Tibial artery (tissue), 4 donors: ENCODE data around the gene KIAA0319L.

ENCODE experiments used
- DNase-seq, 2 donors: peaks; one replicate each; pipeline ENCODE4 v3.0.0-alpha.2; 2019
- H3K27ac ChIP-seq, 2 donors: fragments of 200-600 bp; sonication (generic) in 1 of 2; 1 replicate in 1 of 2; 2 replicates in 1 of 2; pipeline ENCODE4 v1.5.1; 2018 to 2019; ENCODE audit warnings: mild to moderate bottlenecking in 1 of 2
- H3K27me3 ChIP-seq, 2 donors: fragments of 200-600 bp; sonication (generic) in 1 of 2; one replicate each; pipeline versions ENCODE4 v1.5.1 to v1.6.0; 2016 to 2019
- H3K36me3 ChIP-seq, 3 donors: fragments of 200-600 bp; sonication (generic) in 2 of 3; one replicate each; pipeline ENCODE4 v1.5.1; 2016 to 2019; ENCODE audit warnings: mild to moderate bottlenecking in 2 of 3
- H3K4me1 ChIP-seq, 4 donors: fragments of 200-600 bp; sonication (generic) in 2 of 4; 1 replicate in 3 of 4; 2 replicates in 1 of 4; pipeline ENCODE4 v1.5.1; 2016 to 2019
- H3K4me3 ChIP-seq, 2 donors: fragments of 200-600 bp; sonication (generic) in 1 of 2; 1 replicate in 1 of 2; 2 replicates in 1 of 2; pipeline ENCODE4 v1.5.1; 2018 to 2019; ENCODE audit warnings: mild to moderate bottlenecking in 2 of 2
- H3K9me3 ChIP-seq, 3 donors: fragments of 200-600 bp; sonication (generic) in 1 of 3; one replicate each; pipeline ENCODE4 v1.5.1; 2016 to 2019
- intact Hi-C: fragments of 100-400 bp; cut with DNase I; formaldehyde crosslinking; loops from one replicate; pipeline ENCODE4 v1.15.0; 2023; ENCODE audit warnings: low total_unique reads
- TF ChIP-seq, protein P1 (sequence below), 2 experiments: fragments of 200-600 bp in 1 of 2; fragments of 450-650 bp in 1 of 2; IDR thresholded peaks; one replicate each; pipeline ENCODE4 v1.5.1; 2017 to 2019; ENCODE audit warnings: antibody characterized with exemption in 2 of 2, mild to moderate bottlenecking in 1 of 2, moderate library complexity in 1 of 2

Gene KIAA0319L

DNA sequence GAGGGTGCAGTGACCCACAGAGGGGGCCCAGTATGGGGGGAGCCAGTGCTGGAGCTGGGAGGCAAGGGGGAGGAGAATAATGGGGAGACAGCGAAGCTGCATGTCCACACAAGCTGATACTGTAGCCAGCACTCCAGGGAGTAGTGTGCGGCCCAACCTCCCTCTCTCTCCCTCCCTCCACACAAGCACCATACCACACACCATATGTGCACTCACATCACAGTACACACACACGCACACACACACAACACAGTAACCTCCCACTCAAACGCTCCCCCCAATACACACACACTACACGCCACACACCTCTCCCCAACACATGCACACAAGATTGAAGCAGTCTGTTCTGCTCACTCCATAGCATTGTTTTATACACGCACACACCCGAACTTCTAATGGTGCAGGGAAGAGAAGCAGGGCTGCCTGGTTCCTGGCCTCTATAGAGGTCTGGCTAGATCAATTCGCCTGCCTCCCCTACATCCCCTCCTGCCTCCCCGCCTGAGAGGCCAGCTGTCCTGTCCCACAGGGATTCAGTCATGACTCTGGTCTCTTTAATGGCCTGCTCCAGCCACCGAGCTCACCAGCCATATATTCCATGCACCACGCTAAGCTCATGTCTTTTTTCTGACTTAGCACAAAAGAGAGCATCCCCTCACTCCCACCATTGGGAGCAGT lies 4.2 kb upstream of the KIAA0319L start:
- Histone ChIP-seq H3K27ac (peak overlapping the region in 1 of 2 donors; percentile 45), H3K9me3 (no peaks in the 10 kb centered on the region), H3K4me1 (peaks cover 3 to 48% (median 29%) of the 10 kb centered on the region in 4 donors), H3K27me3 (no peaks in the 10 kb centered on the region), H3K4me3 (peak overlapping the region in 1 of 2 donors; percentile 17), H3K36me3 (peaks cover 0 to 51% (median 16%) of the 10 kb centered on the region in 3 donors)
- intact Hi-C loops: loop anchor here (2.0 to 5.0 kb wide), 2 partner anchors 111 to 726 kb away; no protein-coding TSS in a partner anchor
- TF ChIP-seq, protein P1, sequence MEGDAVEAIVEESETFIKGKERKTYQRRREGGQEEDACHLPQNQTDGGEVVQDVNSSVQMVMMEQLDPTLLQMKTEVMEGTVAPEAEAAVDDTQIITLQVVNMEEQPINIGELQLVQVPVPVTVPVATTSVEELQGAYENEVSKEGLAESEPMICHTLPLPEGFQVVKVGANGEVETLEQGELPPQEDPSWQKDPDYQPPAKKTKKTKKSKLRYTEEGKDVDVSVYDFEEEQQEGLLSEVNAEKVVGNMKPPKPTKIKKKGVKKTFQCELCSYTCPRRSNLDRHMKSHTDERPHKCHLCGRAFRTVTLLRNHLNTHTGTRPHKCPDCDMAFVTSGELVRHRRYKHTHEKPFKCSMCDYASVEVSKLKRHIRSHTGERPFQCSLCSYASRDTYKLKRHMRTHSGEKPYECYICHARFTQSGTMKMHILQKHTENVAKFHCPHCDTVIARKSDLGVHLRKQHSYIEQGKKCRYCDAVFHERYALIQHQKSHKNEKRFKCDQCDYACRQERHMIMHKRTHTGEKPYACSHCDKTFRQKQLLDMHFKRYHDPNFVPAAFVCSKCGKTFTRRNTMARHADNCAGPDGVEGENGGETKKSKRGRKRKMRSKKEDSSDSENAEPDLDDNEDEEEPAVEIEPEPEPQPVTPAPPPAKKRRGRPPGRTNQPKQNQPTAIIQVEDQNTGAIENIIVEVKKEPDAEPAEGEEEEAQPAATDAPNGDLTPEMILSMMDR (IDR thresholded peaks at IDR 0.05): no peak
- DNase-seq: no peak

DNA sequence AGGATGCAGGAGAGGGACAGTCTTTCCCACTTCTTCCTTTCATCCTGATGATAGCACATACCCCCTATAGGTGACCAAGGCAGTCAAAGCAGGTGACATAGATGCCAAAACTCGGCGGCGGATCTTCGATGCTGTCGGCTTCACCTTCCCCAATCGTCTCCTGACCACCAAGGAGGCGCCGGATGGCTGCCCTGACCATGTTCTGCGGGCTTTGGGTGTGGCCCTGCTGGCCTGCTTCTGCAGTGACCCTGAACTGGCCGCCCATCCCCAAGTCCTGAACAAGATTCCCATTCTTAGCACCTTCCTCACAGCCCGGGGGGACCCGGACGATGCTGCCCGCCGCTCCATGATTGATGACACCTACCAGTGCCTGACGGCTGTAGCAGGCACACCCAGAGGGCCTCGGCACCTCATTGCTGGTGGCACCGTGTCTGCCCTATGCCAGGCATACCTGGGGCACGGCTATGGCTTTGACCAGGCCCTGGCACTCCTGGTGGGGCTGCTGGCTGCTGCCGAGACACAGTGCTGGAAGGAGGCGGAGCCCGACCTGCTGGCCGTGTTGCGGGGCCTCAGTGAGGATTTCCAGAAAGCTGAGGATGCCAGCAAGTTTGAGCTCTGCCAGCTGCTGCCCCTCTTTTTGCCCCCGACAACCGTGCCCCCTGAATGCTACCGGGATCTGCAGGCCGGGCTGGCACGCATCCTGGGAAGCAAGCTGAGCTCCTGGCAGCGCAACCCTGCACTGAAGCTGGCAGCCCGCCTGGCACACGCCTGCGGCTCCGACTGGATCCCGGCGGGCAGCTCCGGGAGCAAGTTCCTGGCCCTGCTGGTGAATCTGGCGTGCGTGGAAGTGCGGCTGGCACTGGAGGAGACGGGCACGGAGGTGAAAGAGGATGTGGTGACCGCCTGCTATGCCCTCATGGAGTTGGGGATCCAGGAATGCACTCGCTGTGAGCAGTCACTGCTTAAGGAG lies 3.3 kb upstream of the KIAA0319L start:
- TF ChIP-seq, protein P1 (IDR thresholded peaks at IDR 0.05): no peak
- H3K4me1 ChIP-seq: peaks cover 3 to 57% (median 35%) of the 10 kb centered on the region in 4 donors
- no peaks in the 10 kb centered on the region for H3K9me3 ChIP-seq
- H3K27me3 ChIP-seq: no peaks in the 10 kb centered on the region
- peak in 1 of 2 donors; percentile 88 for DNase-seq
- H3K4me3 ChIP-seq: peak overlapping the region; percentile 4 to 17
- peaks cover 0 to 42% (median 9%) of the 10 kb centered on the region in 3 donors for H3K36me3 ChIP-seq
- intact Hi-C loops: loop anchor here (2.0 to 5.0 kb wide), 2 partner anchors 110 to 727 kb away; no protein-coding TSS in a partner anchor
- peak overlapping the region in 1 of 2 donors; percentile 45 for H3K27ac ChIP-seq

DNA sequence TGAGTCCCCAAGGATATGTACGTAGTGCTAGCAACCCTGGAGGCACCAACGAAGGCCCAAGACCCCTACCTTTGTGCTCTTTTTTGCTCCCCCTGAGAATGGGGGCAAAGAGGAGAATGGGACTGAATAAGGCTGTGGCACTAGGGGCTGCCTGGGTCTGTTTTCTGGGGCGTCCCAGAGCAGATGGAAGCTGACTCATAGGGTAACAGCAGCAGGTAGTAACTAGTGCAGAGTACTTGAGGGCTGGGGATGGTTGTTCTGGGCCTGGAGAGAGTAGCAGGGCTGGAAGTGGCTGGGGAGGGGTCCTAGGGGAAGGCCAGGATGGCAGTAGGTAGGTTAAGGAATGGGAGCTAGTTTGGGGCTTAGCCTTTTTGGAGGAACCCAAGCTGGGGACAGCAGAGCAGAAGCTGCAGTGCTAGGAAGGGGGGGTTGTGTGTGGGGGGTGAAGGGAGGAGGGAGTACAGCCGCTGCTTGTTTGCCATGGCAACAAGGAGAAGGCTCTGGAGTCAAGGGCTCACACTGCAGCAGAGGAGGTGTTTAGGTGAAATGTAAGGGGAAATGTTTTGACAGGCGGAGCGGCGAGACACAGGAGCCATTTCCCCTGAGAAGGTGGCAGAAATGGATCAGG lies 2.2 kb upstream of the KIAA0319L start:
- Histone ChIP-seq H3K4me3 (no peak overlapping the region), H3K4me1 (peaks cover 3 to 63% (median 40%) of the 10 kb centered on the region in 4 donors), H3K9me3 (no peaks in the 10 kb centered on the region), H3K27me3 (no peaks in the 10 kb centered on the region), H3K36me3 (peaks cover 0 to 34% (median 7%) of the 10 kb centered on the region in 3 donors), H3K27ac (peak overlapping the region in 1 of 2 donors; percentile 96)
- DNase-seq: no peak
- intact Hi-C loops: loop anchor here (5.0 kb wide), 2 partner anchors 78 to 367 kb away; partner anchors contain the start of gene SFPQ
- TF ChIP-seq, protein P1 (IDR thresholded peaks at IDR 0.05): no peak

DNA sequence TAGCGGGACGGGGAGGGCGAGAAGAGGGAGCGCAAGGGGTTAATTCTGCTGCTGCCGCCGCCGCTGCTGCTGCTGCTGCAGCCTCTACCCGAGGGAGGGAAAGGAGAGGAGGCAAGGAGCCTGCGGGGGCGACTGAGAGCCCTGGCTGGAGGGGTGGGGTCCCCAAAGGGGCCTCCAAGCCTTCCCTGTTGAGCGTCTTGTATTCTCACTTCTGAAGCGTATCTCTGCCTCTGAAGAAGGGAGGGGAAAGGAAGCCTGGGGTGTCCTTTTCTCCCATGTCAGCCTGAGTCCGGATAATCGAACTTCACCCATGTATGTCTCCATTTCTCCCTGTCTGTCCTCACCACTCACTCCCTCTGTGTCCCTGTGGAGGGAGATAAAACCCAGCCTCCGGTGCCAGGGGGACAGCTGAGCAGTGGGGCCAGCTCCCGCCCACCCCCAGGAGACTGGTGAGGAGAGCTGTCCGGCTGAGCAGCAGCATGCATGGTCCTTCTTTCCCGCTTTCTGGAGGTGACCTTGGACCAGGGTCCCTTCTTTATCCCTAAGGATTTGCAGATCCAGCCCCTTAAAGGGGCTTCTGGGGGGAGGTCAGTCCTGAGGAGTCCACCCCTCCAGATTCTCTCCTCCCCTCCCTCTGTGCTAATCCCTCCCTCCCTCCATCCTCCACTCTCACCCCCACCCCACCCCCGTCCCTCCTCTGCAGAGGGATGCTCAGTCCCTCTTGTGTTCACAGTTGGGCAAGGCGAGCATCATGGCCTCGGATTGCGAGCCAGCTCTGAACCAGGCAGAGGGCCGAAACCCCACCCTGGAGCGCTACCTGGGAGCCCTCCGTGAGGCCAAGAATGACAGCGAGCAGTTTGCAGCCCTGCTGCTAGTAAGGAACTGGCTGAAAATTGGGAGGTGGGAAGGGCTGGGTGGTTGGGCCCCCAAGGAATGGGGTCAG lies 1.4 kb upstream of the KIAA0319L start:
- Histone ChIP-seq H3K9me3 (no peaks in the 10 kb centered on the region), H3K27ac (peak overlapping the region; percentile 96 to 98), H3K36me3 (peaks cover 0 to 26% (median 7%) of the 10 kb centered on the region in 3 donors), H3K4me1 (peaks cover 3 to 65% (median 42%) of the 10 kb centered on the region in 4 donors), H3K27me3 (no peaks in the 10 kb centered on the region), H3K4me3 (peak overlapping the region; percentile 86 to 98)
- DNase-seq: no peak
- TF ChIP-seq, protein P1 (IDR thresholded peaks at IDR 0.05): no peak
- intact Hi-C loops: loop anchor here (5.0 kb wide), 2 partner anchors 79 to 366 kb away; partner anchors contain the start of gene SFPQ
